H9 (cell line): ENCODE data around the gene TBL3. TPM values are rescaled to one million over a fixed set of nuclear protein-coding genes. Genes with fewer than 3 reads are reported as not detected.

Experiments
- DNase-seq: peaks from one replicate; pipeline ENCODE4 v3.0.0-alpha.2; 2017
- H2AFZ ChIP-seq: one replicate; pipeline ENCODE4 v1.6.1; 2013; ENCODE audit warnings: mild to moderate bottlenecking, low read length, control low read depth, moderate library complexity
- H2AK5ac ChIP-seq: 2 replicates; pipeline ENCODE4 v1.6.1; 2013; ENCODE audit warnings: low read length, control low read depth, mixed read lengths; ENCODE audit not compliant: insufficient read length
- H2BK120ac ChIP-seq: one replicate; pipeline ENCODE4 v1.6.1; 2013; ENCODE audit warnings: low read depth, mild to moderate bottlenecking, low read length, control low read depth, inconsistent platforms; ENCODE audit not compliant: poor library complexity, severe bottlenecking
- H2BK12ac ChIP-seq: 2 replicates; pipeline ENCODE4 v1.6.1; 2013; ENCODE audit warnings: low read length, control low read depth, mixed read lengths, low read depth; ENCODE audit not compliant: insufficient read length
- H2BK15ac ChIP-seq: 2 replicates; pipeline ENCODE4 v1.6.1; 2013; ENCODE audit warnings: low read depth, low read length, control low read depth
- H2BK20ac ChIP-seq: one replicate; pipeline ENCODE4 v1.6.1; 2013; ENCODE audit warnings: low read depth, mild to moderate bottlenecking, low read length, control low read depth, inconsistent platforms; ENCODE audit not compliant: poor library complexity, severe bottlenecking
- H2BK5ac ChIP-seq: 2 replicates; pipeline ENCODE4 v1.6.1; 2013; ENCODE audit warnings: low read length, control low read depth, mixed read lengths; ENCODE audit not compliant: insufficient read length
- H3K14ac ChIP-seq: 2 replicates; pipeline ENCODE4 v1.6.1; 2013; ENCODE audit warnings: low read length, control low read depth; ENCODE audit not compliant: insufficient read depth
- H3K18ac ChIP-seq: 2 replicates; pipeline ENCODE4 v1.6.1; 2013; ENCODE audit warnings: low read depth, mild to moderate bottlenecking, mixed read lengths, low read length, control low read depth; ENCODE audit not compliant: insufficient read length
- H3K23ac ChIP-seq: 2 replicates; pipeline ENCODE4 v1.6.1; 2013; ENCODE audit warnings: low read length, control low read depth, mixed read lengths, low read depth; ENCODE audit not compliant: insufficient read length
- H3K23me2 ChIP-seq: 2 replicates; pipeline ENCODE4 v1.6.1; 2013; ENCODE audit warnings: low read depth, mild to moderate bottlenecking, mixed read lengths, low read length, control low read depth; ENCODE audit not compliant: insufficient read length, poor library complexity, severe bottlenecking
- H3K27ac ChIP-seq: 2 replicates; pipeline ENCODE4 v1.5.1; 2013; ENCODE audit warnings: low read length, control low read depth, mixed read lengths, low read depth; ENCODE audit not compliant: insufficient read length
- H3K27me3 ChIP-seq: 2 replicates; pipeline ENCODE4 v1.6.1; 2013; ENCODE audit warnings: low read length, control low read depth, inconsistent platforms; ENCODE audit not compliant: insufficient read depth
- H3K4ac ChIP-seq: 2 replicates; pipeline ENCODE4 v1.6.1; 2013; ENCODE audit warnings: low read depth, mild to moderate bottlenecking, control low read depth, inconsistent platforms, low read length, moderate library complexity
- H3K4me1 ChIP-seq: 2 replicates; pipeline ENCODE4 v1.6.1; 2013; ENCODE audit warnings: low read length, control low read depth, inconsistent platforms; ENCODE audit not compliant: insufficient read depth
- H3K4me2 ChIP-seq: 2 replicates; pipeline ENCODE4 v1.6.1; 2013; ENCODE audit warnings: low read length, control low read depth, mixed read lengths; ENCODE audit not compliant: insufficient read length, insufficient read depth
- H3K56ac ChIP-seq: 2 replicates; pipeline ENCODE4 v1.6.1; 2013; ENCODE audit warnings: low read depth, mild to moderate bottlenecking, mixed read lengths, low read length, control low read depth; ENCODE audit not compliant: insufficient read length
- H3K79me1 ChIP-seq: 2 replicates; pipeline ENCODE4 v1.6.1; 2013; ENCODE audit warnings: low read depth, mild to moderate bottlenecking, moderate library complexity, low read length, control low read depth, inconsistent platforms; ENCODE audit not compliant: insufficient read depth, poor library complexity, severe bottlenecking
- H3K79me2 ChIP-seq: 2 replicates; pipeline ENCODE4 v1.6.1; 2013; ENCODE audit warnings: low read length, control low read depth, inconsistent platforms; ENCODE audit not compliant: insufficient read depth
- H3K9ac ChIP-seq: 2 replicates; pipeline ENCODE4 v1.6.1; 2013; ENCODE audit warnings: low read length, control low read depth, mixed read lengths; ENCODE audit not compliant: insufficient read length; ENCODE audit errors: extremely low read depth
- H3K9me3 ChIP-seq: one replicate; pipeline ENCODE4 v1.6.1; 2013; ENCODE audit warnings: low read depth, low read length, inconsistent platforms; ENCODE audit not compliant: control insufficient read depth
- H3T11ph ChIP-seq: one replicate; pipeline ENCODE4 v1.6.1; 2013; ENCODE audit warnings: mild to moderate bottlenecking, low read length, control low read depth, inconsistent platforms
- H4K20me1 ChIP-seq: one replicate; pipeline ENCODE4 v1.6.1; 2013; ENCODE audit not compliant: control insufficient read depth, insufficient read length, insufficient read depth
- H4K5ac ChIP-seq: 2 replicates; pipeline ENCODE4 v1.6.1; 2013; ENCODE audit warnings: low read depth, mild to moderate bottlenecking, mixed read lengths, low read length, control low read depth; ENCODE audit not compliant: insufficient read length
- H4K8ac ChIP-seq: replicated peaks from 2 replicates; pipeline ENCODE4 v1.6.1; 2013; ENCODE audit warnings: low read length, control low read depth, mixed read lengths, low read depth; ENCODE audit not compliant: insufficient read length
- H4K91ac ChIP-seq: 2 replicates; pipeline ENCODE4 v1.6.1; 2013; ENCODE audit warnings: low read depth, mild to moderate bottlenecking, moderate library complexity, mixed read lengths, low read length, control low read depth; ENCODE audit not compliant: insufficient read length
- H3K27ac Mint-ChIP-seq, 3 experiments: 2 replicates in 2 of 3; 3 replicates in 1 of 3; pipeline ENCODE4 v1.8.0; 2020 to 2021; ENCODE audit warnings: mixed read lengths in 3 of 3, mild to moderate bottlenecking in 1 of 3, moderate library complexity in 1 of 3
- H3K27me3 Mint-ChIP-seq: 2 replicates; pipeline ENCODE4 v1.8.0; 2021; ENCODE audit warnings: low read depth, mild to moderate bottlenecking, moderate library complexity, mixed read lengths
- H3K36me3 Mint-ChIP-seq, 3 experiments: 2 replicates in 2 of 3; 3 replicates in 1 of 3; pipeline ENCODE4 v1.8.0; 2020 to 2021; ENCODE audit warnings: low read depth in 3 of 3, mixed read lengths in 3 of 3; ENCODE audit not compliant: insufficient read depth in 1 of 3
- H3K4me1 Mint-ChIP-seq, 2 experiments: 2 replicates each; pipeline ENCODE4 v1.8.0; 2020; ENCODE audit warnings: mixed read lengths in 2 of 2
- H3K4me3 Mint-ChIP-seq, 2 experiments: 2 replicates in 1 of 2; 3 replicates in 1 of 2; pipeline ENCODE4 v1.8.0; 2020 to 2021; ENCODE audit warnings: mild to moderate bottlenecking in 2 of 2, mixed read lengths in 2 of 2, moderate library complexity in 1 of 2
- H3K9me3 Mint-ChIP-seq, 2 experiments: 2 replicates in 1 of 2; 3 replicates in 1 of 2; pipeline ENCODE4 v1.8.0; 2020; ENCODE audit warnings: mild to moderate bottlenecking in 2 of 2, mixed read lengths in 2 of 2, moderate library complexity in 1 of 2
- CTCF ChIP-seq: fragments of 200-600 bp; sonication (generic); conservative IDR thresholded peaks from 3 replicates; pipeline ENCODE4 v1.8.0; 2021; ENCODE audit warnings: antibody characterized with exemption, mild to moderate bottlenecking
- WGBS: extraction: QIAGEN DNeasy Blood & Tissue Kit; methylation state at CpG from one replicate; pipeline ENCODE4 v1.1.7; 2013; ENCODE audit warnings: missing lambda C conversion rate, low lambda C conversion rate, mixed read lengths; ENCODE audit not compliant: insufficient read length; ENCODE audit errors: extremely low coverage; 5-methylcytosine and 5-hydroxymethylcytosine counted together
- total RNA-seq: library from RNA; stranded (reverse); gene quantifications from 2 replicates; pipeline ENCODE4 v1.2.1, GENCODE V29; 2021

The TBL3 gene
- total RNA-seq, 1 experiment from 2014 or later: 54.0 TPM

GRCh38 chr16:1947369-1947670, 24.5 kb upstream of the TBL3 start:
- no peak overlapping the region for H2BK5ac ChIP-seq
- H2BK12ac ChIP-seq: no peak overlapping the region
- H3K18ac ChIP-seq: no peak overlapping the region
- H3K4me3 Mint-ChIP-seq: no peak overlapping the region
- H2AK5ac ChIP-seq: no peak overlapping the region
- no peak overlapping the region for H3K14ac ChIP-seq
- no peak overlapping the region for H3K56ac ChIP-seq
- no peak overlapping the region for H4K5ac ChIP-seq
- H3K23ac ChIP-seq: no peak overlapping the region
- no peaks in the 10 kb centered on the region for H3K79me1 ChIP-seq
- no peak overlapping the region for H2BK120ac ChIP-seq
- no peak overlapping the region for H2BK20ac ChIP-seq
- no peaks in the 10 kb centered on the region; a peak in 1 of 7 replicates for H3K36me3 Mint-ChIP-seq
- H3K9me3 Mint-ChIP-seq: peaks cover 0 to 3% of the 10 kb centered on the region in 2 experiments; a peak in 1 of 5 replicates
- H3K9me3 ChIP-seq: no peaks in the 10 kb centered on the region
- no peak overlapping the region for H4K91ac ChIP-seq
- DNase-seq: no peak
- no peak overlapping the region for H3K9ac ChIP-seq
- H3K27me3 Mint-ChIP-seq: peaks cover 1% of the 10 kb centered on the region; the same call in 1 of the 2 replicates
- peak overlapping the region in 1 of 3 experiments; percentile 40; a peak in 2 of 7 replicates for H3K27ac Mint-ChIP-seq
- H2AFZ ChIP-seq: no peak overlapping the region
- H3K23me2 ChIP-seq: peaks cover 5% of the 10 kb centered on the region
- no peak overlapping the region for H3K4me2 ChIP-seq
- peaks cover 10 to 15% of the 10 kb centered on the region in 2 experiments for H3K4me1 Mint-ChIP-seq
- no peak overlapping the region for H3T11ph ChIP-seq
- H3K27ac ChIP-seq: no peak overlapping the region
- no peaks in the 10 kb centered on the region for H4K20me1 ChIP-seq
- no peak overlapping the region for H3K4ac ChIP-seq
- H3K79me2 ChIP-seq: no peaks in the 10 kb centered on the region
- no peak for TF ChIP-seq CTCF
- H3K27me3 ChIP-seq: no peaks in the 10 kb centered on the region
- peaks cover 2% of the 10 kb centered on the region; the same call in 1 of the 2 replicates for H3K4me1 ChIP-seq
- no CpG with 5 or more reads among the region's 9 CpGs for WGBS
- no peak overlapping the region for H2BK15ac ChIP-seq
- no peak overlapping the region for H4K8ac ChIP-seq
